GM12878 (cell line): ENCODE measurements around the gene FUT8. TPM values are rescaled to one million over a fixed set of nuclear protein-coding genes. Genes with fewer than 3 reads are reported as not detected.

Experiments used
- HDAC6 ChIP-seq: fragments of 200-600 bp; sonication (generic); IDR thresholded peaks from one replicate; pipeline ENCODE4 v1.8.0; 2017; ENCODE audit warnings: antibody characterized with exemption; ENCODE audit not compliant: unreplicated experiment
- IRF5 ChIP-seq: fragments of 450-650 bp; IDR thresholded peaks from 2 replicates; pipeline ENCODE4 v1.6.1; 2017; ENCODE audit warnings: borderline replicate concordance
- NBN ChIP-seq: fragments of 450-650 bp; IDR thresholded peaks from 2 replicates; pipeline ENCODE4 v1.6.1; 2016
- RB1 ChIP-seq: fragments of 450-650 bp; formaldehyde crosslinking; IDR thresholded peaks from 2 replicates; pipeline ENCODE4 v1.6.1; 2017; ENCODE audit warnings: mild to moderate bottlenecking, borderline replicate concordance
- SIX5 ChIP-seq: IDR thresholded peaks from 2 replicates; pipeline ENCODE4 v1.6.1; 2011; ENCODE audit warnings: mild to moderate bottlenecking, low read depth, low read length, moderate library complexity; ENCODE audit not compliant: severe bottlenecking
- SMARCA5 ChIP-seq: fragments of 450-650 bp; IDR thresholded peaks from 2 replicates; pipeline ENCODE4 v1.6.1; 2017; ENCODE audit warnings: mild to moderate bottlenecking
- ZNF207 ChIP-seq: fragments of 450-650 bp; IDR thresholded peaks from 2 replicates; pipeline ENCODE4 v1.6.1; 2014; ENCODE audit warnings: antibody characterized with exemption, mild to moderate bottlenecking, borderline replicate concordance
- ZNF592 ChIP-seq: fragments of 450-650 bp; IDR thresholded peaks from 2 replicates; pipeline ENCODE4 v1.6.1; 2017; ENCODE audit warnings: mild to moderate bottlenecking, moderate library complexity
- polyA plus RNA-seq, 11 experiments: library from polyadenylated mRNA; depleted of rRNA in 4 of 11; unstranded in 6 of 11; stranded (reverse) in 5 of 11; fragments of >200 nt; fragmentation: Nextera tagmentation in 4 of 11; fragmentation: Illumina TruSeq in 1 of 11; extraction: Ambion mirVana in 4 of 11; extraction: Trizol in 1 of 11; gene quantifications; 1 replicate in 1 of 11; 2 replicates in 10 of 11; pipeline versions ENCODE4 v1.2.1 to v1.2.3, GENCODE V29; 2011 to 2016; ENCODE audit warnings: inconsistent platforms in 2 of 11, missing spikeins in 2 of 11, low read depth in 1 of 11
- total RNA-seq, 4 experiments: library from RNA; depleted of rRNA in 3 of 4; stranded (reverse); fragments of >200 nt in 3 of 4; fragmentation: Illumina TruSeq in 1 of 4; extraction: Trizol in 1 of 4; gene quantifications; 2 replicates each; pipeline versions ENCODE4 v1.2.1 to v1.2.3, GENCODE V29; 2013 to 2021

FUT8 gene
- total and polyA plus RNA-seq, 10 of the 15 experiments (the other 5 are each of a cell fraction or from before 2014, with no cell fraction given) = 21.3 to 106 (median 66.3) TPM

GRCh38 chr14:65627315-65627714 is 214.8 kb downstream of the FUT8 start (continued):
- TF ChIP-seq ZNF592 (no peak), RB1 (no peak), ZNF207 (no peak), HDAC6 (no peak), SMARCA5 (no peak), SIX5 (no peak), IRF5 (no peak), NBN (no peak)
- TF ChIP-seq, all 136 proteins: peak for 0
